Islet precursor cell (in vitro differentiated cells): ENCODE results near the gene MYD88.

Source experiments
- DNase-seq: peaks from one replicate; pipeline ENCODE4 v3.0.0-alpha.2; 2018

The MYD88 gene

GRCh38 chr3:38168151-38169026 lies 29.9 kb downstream of the MYD88 start:
- no peak for DNase-seq

- no peak for DNase-seq
Measured at GRCh38 chr3:38169027-38169317, 30.5 kb downstream of the MYD88 start.

DNA sequence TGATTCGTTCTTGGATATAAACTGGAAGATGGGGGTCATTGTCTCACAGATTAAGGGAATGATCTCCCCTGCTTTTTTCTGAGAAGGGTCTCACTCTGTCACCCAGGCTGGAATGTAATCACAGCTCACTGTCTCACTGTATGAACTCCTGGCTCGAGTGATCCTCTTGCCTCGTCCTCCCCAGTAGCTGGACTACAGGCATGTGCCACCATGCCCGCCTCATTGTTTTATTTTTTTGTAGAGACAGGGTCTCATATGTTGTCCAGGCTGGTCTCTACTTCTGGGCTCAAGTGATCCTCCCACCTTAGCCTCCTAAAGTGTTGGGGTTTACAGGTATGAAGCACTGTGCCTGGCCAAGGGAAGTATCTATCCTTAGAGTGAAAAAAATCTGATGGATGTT lies 32.3 kb downstream of the MYD88 start:
- no peak for DNase-seq

DNA sequence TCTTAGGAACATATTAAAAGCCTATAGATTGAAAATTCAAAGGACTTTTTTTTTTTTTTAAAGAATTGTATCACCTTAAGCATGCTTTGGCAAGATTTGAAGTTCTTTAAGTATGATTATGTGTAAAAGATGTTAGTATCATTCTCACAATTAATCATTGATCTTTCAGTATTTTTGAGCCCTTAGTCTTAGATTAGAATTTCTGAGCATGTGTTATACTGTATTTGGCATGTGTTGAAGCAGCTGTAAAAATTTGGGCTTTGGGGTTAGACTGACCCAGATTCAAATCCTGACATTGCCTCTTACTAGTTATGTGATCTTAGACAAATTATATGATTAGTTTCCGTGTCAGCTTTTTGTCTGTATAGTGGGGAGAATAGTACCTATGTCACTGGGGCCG lies 33.2 kb downstream of the MYD88 start:
- no peak for DNase-seq

DNA sequence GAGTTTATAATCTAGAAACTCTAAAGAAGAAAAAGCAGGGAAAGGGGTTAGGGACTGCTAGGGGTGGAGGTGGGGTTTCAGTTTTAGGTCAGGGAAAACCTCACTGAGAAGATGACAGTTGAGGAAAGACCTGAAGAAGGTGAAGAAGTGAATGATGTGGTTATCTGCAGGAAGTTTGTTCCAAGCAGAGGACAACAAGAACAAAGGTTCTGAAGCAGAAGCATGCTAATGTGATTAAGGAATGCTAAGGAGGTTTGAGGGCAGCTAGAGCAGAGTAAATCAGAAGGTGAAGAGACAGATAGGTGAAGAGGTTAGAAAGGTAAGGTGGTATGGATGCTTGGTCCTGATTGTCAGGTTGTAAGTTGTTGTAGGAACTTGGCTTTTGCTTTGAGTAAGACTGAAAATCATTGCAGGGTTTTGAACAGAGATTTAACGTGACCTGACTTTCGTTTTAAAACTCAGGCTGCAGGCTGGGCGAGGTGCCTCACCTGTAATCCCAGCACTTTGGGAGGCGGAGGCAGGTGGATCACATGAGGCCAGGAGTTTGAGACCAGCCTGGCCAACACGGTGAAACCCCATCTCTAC lies 35.5 kb downstream of the MYD88 start:
- no peak for DNase-seq

GRCh38 chr3:38177181-38177580 lies 38.7 kb downstream of the MYD88 start:
- DNase-seq: no peak

DNA sequence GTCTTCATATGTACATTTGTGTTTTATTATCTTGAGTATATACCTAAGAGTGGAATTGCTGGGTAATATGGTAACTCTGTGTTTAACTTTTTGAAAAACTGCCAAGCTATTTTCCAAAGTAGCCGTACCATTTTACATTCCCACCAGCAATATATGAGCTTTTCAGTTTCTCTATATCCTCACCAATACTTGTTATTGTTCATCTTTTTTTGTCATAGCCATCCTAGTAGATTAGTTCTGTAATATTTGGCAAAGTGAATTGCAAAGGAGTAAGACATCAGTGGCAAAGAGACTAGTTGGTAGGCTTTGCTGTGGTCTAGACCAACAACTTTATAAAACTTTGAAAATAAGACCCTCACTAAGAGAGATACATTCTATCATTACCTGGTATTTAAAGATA lies 48.3 kb downstream of the MYD88 start:
- DNase-seq: no peak

- no peak for DNase-seq
Measured at GRCh38 chr3:38190481-38190881, 52.0 kb downstream of the MYD88 start.
